Fibroblast of pulmonary artery (primary cell): Measurements from ENCODE around the gene HCRTR2.

ENCODE experiments used
- DNase-seq: peaks from one replicate; pipeline ENCODE4 v3.0.0-alpha.2; 2010; ENCODE audit warnings: low read depth
- H3K4me3 ChIP-seq: replicated peaks from 2 replicates; pipeline ENCODE4 v1.5.1; 2011; ENCODE audit warnings: low read depth, mild to moderate bottlenecking, control low read depth, low read length, moderate library complexity
- TF ChIP-seq, protein P1 (sequence below): IDR thresholded peaks from 2 replicates; pipeline ENCODE4 v1.5.1; 2011; ENCODE audit warnings: mild to moderate bottlenecking, control low read depth, low read length, inconsistent platforms; ENCODE audit errors: missing control alignments

HCRTR2 gene

DNA sequence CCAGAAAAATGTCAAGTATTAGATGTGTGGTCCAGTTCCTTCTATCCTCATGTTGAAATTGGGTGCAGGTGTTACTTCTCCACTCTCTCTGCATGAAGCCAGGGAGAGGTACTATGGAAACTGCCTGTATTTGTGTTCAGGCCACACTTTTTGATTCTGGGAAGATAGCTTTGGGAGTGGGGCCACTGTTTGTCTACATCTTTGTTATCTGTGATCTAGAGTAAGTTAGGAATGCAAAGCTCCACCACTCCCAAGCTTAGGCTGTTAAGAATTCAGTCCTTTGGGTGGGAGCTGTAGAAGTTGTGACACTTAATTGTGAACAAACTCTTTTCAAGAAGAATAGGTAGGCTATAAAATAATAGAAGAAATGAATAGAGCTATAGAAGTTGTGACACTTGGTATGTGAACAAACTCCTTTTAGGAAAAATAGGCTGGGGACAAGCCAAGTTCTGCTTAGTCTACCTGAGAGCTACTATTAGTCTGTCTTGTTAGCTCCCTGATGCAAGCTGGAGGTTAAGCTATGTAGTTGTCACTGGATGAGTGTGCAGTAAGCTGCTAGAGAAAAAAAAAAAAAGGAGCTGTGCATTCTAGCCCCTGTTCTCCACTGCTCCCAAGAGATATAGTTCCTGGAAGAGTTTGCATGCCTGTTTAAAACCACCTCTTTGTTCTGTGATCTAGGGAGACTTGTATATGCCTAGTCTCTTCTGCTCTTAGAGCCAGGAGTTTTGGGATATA lies 145.8 kb downstream of the HCRTR2 start:
- H3K4me3 ChIP-seq, result no peak overlapping the region
- TF ChIP-seq, protein P1, sequence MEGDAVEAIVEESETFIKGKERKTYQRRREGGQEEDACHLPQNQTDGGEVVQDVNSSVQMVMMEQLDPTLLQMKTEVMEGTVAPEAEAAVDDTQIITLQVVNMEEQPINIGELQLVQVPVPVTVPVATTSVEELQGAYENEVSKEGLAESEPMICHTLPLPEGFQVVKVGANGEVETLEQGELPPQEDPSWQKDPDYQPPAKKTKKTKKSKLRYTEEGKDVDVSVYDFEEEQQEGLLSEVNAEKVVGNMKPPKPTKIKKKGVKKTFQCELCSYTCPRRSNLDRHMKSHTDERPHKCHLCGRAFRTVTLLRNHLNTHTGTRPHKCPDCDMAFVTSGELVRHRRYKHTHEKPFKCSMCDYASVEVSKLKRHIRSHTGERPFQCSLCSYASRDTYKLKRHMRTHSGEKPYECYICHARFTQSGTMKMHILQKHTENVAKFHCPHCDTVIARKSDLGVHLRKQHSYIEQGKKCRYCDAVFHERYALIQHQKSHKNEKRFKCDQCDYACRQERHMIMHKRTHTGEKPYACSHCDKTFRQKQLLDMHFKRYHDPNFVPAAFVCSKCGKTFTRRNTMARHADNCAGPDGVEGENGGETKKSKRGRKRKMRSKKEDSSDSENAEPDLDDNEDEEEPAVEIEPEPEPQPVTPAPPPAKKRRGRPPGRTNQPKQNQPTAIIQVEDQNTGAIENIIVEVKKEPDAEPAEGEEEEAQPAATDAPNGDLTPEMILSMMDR, result no peak
- no peak for DNase-seq

DNA sequence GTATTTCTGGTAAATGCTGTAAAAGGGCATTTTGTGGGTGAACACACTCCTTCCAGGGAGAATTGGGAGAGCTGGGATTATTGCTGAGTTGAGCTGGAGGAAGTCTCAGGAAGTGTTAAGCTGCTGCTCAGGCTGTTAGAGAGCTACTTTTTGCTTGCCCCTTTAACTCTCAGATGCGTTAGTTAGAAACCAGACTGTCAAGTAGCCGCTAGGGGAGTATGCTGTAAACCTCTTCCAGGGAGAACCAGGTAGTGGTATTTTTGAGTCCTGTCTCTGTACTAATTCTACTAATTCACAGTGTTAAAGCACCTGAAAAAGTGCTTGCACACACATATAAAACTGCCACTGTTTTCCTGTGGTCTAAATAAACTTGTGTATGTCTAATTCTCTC lies 146.4 kb downstream of the HCRTR2 start:
- no peak for DNase-seq
- no peak overlapping the region for H3K4me3 ChIP-seq
- TF ChIP-seq, protein P1, result no peak

DNA sequence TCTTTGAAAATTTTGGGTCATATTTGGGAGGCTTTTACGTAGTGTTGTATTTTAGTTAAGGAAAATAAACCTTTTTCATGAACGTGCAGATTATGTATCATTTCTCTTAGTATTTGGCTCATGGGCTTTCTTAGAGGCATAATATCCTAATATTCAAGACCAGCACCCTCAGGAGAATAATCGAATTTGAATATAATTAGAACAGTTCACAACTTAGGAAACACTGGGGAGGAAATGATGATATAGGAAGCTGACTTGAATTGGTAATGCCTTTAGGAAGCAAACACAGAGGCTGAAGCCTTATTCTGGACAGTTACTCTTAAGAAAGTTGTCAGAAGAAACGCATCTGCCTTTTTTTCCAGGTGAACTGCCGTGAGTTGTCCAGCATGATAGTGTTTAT lies 152.9 kb downstream of the HCRTR2 start, which contains the start of gene GFRAL:
Gene GFRAL, plus strand, starts transcription at position 301 of the 400 bp plus-strand sequence. Its CDS starts 86 bp downstream, at position 387.
- TF ChIP-seq, protein P1, result no peak
- no peak for DNase-seq
- no peak within 1 kb of the TSS for H3K4me3 ChIP-seq
